ENCODE data around the gene C17orf58. TPM values are rescaled to one million over a fixed set of nuclear protein-coding genes. Genes with fewer than 3 reads are reported as not detected.
"Not testable (repeated sequence)": the region's sequence is repeated elsewhere in the genome, so short reads cannot be mapped to it uniquely, and the experiment has no call there.

The C17orf58 gene
- total RNA-seq (ENCODE audit: unreplicated experiment) = 6.7 TPM
- long read RNA-seq, partial matches to known transcripts = 3 of 7 reads
- long read RNA-seq, other reads (novel, unspliced or antisense) = 2 of 7 reads

DNA sequence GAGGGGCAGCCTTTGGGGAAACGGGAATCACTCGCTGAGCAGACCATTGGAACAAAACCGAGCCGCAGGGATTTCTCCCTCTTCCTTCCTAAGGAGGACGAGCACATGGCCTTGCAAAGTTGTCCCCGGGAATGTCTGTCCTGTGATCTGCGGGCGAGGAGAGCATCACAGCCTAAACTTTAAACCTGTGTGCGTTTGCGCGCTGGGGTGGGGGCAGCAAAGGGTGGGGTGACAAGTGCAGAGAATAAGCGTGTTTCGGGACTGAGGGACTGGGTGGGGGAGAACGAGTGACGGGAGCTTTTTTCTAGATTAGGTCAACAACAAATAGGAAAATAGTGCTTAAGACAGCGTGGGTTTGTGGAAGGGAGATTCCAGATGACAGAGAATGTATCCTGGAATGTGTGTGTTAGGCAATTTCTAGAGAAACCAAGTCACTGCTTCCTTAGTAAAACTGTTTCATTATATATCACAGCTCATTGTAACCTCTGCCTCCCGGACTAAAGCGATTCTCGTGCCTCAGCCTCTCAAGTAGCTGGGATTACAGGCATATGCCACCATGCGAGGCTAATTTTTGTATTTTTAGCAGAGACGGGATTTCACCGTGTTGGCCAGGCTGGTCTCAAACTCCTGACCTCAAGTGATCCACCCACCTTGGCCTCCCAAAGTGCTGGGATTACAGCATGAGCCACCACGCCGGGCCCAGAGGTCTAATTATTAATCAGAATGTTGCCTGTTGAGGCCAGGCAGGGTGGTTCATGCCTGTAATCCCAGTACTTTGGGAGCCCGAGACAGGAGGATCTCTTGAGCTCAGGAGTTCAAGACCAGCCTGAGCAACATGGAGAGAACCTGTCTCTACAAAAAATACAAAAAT lies at the start of gene C17orf58:
Gene C17orf58, minus strand, starts transcription at position 169 of the 871 bp plus-strand sequence. CDS start 271 bp downstream, outside the sequence.
- DNase-seq (ENCODE audit: low spot score); H3K9me3 Mint-ChIP-seq (ENCODE audit: unreplicated experiment); H3K36me3 Mint-ChIP-seq (ENCODE audit: low read depth, unreplicated experiment); H3K27ac Mint-ChIP-seq (ENCODE audit: unreplicated experiment): not testable (repeated sequence)
- H3K27me3 Mint-ChIP-seq (ENCODE audit: unreplicated experiment) = peaks cover 10% of the 10 kb centered on the region
- H3K4me3 Mint-ChIP-seq (ENCODE audit: unreplicated experiment) = peak within 1 kb of the TSS; percentile 88
- H3K4me1 Mint-ChIP-seq (ENCODE audit: unreplicated experiment) = peaks cover 14% of the 10 kb centered on the region

DNA sequence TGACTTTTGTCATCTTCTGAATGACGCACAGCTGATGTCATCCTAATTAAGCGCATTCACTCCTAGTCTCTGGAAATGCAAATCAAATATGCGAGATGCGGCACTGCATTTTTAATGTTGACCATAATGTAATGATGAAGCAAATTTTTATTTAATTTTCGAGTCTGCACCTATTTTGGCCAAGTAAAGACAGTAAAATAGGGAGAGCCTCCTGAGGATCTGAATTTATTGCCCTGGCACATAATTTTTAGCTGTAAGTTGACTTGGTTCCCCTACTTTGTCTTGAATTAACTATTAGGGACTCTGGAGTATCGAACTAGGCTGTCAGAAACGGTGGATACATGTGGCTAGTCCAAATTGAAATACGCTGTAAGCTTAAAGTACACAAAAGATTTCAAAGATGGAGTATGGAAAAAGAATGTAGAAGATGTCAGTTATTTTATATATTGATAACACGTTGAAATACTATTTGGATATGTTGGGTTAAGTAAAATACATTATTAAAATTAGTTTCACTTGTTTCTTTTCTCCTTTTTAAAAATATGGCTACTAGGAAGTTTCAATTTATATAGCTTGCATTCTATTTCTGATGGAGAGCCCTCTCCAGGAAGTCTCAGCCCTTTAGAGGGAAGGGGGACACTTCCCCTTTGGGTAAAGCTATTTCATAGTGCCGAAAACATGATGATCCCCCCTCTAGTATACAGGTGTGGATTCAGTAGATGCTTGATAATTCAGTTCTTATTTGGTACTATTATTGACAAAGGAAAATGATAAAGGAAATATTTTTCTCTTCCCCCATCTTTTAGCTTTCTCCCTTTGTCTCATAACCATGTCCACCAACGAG lies 40.3 kb upstream of the C17orf58 start:
- Mint-ChIP-seq H3K27ac (ENCODE audit: unreplicated experiment) (peak overlapping the region; percentile 89), H3K4me1 (ENCODE audit: unreplicated experiment) (peaks cover 9% of the 10 kb centered on the region), H3K36me3 (ENCODE audit: low read depth, unreplicated experiment) (peaks cover 9% of the 10 kb centered on the region), H3K9me3 (ENCODE audit: unreplicated experiment) (no peaks in the 10 kb centered on the region), H3K27me3 (ENCODE audit: unreplicated experiment) (peaks cover 3% of the 10 kb centered on the region), H3K4me3 (ENCODE audit: unreplicated experiment) (peak overlapping the region; percentile 99)
- no peak for DNase-seq (ENCODE audit: low spot score)
- TF ChIP-seq, protein P1, sequence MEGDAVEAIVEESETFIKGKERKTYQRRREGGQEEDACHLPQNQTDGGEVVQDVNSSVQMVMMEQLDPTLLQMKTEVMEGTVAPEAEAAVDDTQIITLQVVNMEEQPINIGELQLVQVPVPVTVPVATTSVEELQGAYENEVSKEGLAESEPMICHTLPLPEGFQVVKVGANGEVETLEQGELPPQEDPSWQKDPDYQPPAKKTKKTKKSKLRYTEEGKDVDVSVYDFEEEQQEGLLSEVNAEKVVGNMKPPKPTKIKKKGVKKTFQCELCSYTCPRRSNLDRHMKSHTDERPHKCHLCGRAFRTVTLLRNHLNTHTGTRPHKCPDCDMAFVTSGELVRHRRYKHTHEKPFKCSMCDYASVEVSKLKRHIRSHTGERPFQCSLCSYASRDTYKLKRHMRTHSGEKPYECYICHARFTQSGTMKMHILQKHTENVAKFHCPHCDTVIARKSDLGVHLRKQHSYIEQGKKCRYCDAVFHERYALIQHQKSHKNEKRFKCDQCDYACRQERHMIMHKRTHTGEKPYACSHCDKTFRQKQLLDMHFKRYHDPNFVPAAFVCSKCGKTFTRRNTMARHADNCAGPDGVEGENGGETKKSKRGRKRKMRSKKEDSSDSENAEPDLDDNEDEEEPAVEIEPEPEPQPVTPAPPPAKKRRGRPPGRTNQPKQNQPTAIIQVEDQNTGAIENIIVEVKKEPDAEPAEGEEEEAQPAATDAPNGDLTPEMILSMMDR (IDR thresholded peaks at IDR 0.05; ENCODE audit: unreplicated experiment) = no peak

DNA sequence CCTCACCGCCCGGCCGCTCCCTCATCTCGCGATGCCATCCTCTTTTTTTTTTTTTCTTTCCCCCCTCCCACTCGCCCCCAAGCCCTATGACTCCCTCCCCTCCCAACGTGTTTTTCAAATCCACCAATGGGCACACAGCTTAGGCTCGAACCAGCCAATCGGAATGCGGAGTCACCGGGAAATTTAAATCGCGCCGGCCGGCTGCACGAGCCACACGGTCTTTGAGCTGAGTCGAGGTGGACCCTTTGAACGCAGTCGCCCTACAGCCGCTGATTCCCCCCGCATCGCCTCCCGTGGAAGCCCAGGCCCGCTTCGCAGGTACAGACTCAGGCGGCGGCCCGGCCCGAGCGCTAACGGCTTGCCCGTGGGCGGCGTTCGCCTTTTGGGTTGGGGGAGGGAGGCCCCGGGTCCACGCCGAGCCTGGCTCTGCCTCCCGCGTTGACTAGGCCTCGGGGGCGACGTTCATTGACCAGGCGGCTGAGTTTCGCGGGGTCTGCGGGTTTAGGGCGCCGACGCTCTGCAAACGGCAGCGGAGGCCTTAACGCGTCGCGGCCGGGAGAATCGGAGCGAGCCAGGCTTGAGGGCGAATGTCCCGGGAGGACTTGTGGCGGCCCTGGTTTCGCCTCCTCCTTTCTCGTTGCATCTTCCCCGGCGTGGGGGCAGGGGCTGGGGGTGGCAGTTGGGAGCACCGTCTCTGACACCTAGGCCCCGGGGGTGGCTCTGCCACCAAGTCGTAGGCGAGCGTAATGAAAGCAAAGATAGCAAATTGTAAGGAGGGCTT lies 39.4 kb upstream of the C17orf58 start, which contains the start of gene KPNA2:
Gene KPNA2, plus strand, starts transcription at position 213 of the 781 bp plus-strand sequence. CDS start 1,398 bp downstream, outside the sequence.
- DNase-seq (ENCODE audit: low spot score) = peak; percentile 90
- Mint-ChIP-seq H3K4me3 (ENCODE audit: unreplicated experiment) (peak within 1 kb of the TSS; percentile 99), H3K9me3 (ENCODE audit: unreplicated experiment) (no peaks in the 10 kb centered on the region), H3K36me3 (ENCODE audit: low read depth, unreplicated experiment) (peaks cover 9% of the 10 kb centered on the region), H3K4me1 (ENCODE audit: unreplicated experiment) (peaks cover 9% of the 10 kb centered on the region), H3K27me3 (ENCODE audit: unreplicated experiment) (peaks cover 3% of the 10 kb centered on the region), H3K27ac (ENCODE audit: unreplicated experiment) (peak within 1 kb of the TSS; percentile 89)
- TF ChIP-seq, protein P1 (IDR thresholded peaks at IDR 0.05; ENCODE audit: unreplicated experiment) = no peak

DNA sequence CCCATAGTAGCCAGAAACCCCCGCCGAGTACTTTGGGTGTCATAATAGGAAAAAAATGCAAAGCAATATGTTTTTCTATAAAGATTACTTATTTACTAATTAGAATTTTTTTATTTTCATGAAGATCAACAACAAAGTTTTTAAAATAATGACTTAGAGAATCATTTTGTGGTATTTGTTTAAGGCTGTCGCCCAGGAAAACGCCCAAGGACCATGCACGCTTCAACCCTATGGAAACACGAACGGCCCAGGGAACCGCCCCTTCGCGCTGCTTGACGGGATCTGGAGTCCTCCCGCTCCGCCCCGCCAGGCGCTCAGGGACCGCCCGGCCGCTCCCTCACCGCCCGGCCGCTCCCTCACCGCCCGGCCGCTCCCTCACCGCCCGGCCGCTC lies 38.9 kb upstream of the C17orf58 start:
- H3K9me3 Mint-ChIP-seq (ENCODE audit: unreplicated experiment) = no peaks in the 10 kb centered on the region
- peak; percentile 88 for DNase-seq (ENCODE audit: low spot score)
- peaks cover 9% of the 10 kb centered on the region for H3K36me3 Mint-ChIP-seq (ENCODE audit: low read depth, unreplicated experiment)
- peak overlapping the region; percentile 83 for H3K27ac Mint-ChIP-seq (ENCODE audit: unreplicated experiment)
- peak overlapping the region; percentile 99 for H3K4me3 Mint-ChIP-seq (ENCODE audit: unreplicated experiment)
- H3K27me3 Mint-ChIP-seq (ENCODE audit: unreplicated experiment) = peaks cover 3% of the 10 kb centered on the region
- peaks cover 9% of the 10 kb centered on the region for H3K4me1 Mint-ChIP-seq (ENCODE audit: unreplicated experiment)
- TF ChIP-seq, protein P1 (IDR thresholded peaks at IDR 0.05; ENCODE audit: unreplicated experiment) = no peak

DNA sequence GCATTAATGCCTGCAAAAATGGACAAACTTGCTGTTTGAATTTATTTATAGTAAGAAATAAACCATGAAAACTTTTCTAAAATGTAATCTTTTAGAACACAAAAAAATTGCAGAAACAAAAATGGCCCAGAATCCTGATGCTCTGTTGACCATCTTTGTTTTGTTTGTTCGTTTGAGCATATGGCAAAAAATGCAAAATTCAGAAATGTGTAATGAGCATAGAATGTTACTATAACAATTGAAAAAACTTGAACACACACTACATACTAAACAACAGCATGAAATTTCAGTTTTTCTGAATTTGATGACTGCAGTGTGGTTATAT lies 38.1 kb upstream of the C17orf58 start:
- peaks cover 9% of the 10 kb centered on the region for H3K4me1 Mint-ChIP-seq (ENCODE audit: unreplicated experiment)
- no peaks in the 10 kb centered on the region for H3K9me3 Mint-ChIP-seq (ENCODE audit: unreplicated experiment)
- DNase-seq (ENCODE audit: low spot score) = no peak
- H3K27me3 Mint-ChIP-seq (ENCODE audit: unreplicated experiment) = peaks cover 3% of the 10 kb centered on the region
- H3K27ac Mint-ChIP-seq (ENCODE audit: unreplicated experiment) = no peak overlapping the region
- peaks cover 9% of the 10 kb centered on the region for H3K36me3 Mint-ChIP-seq (ENCODE audit: low read depth, unreplicated experiment)
- no peak overlapping the region for H3K4me3 Mint-ChIP-seq (ENCODE audit: unreplicated experiment)
- TF ChIP-seq, protein P1 (IDR thresholded peaks at IDR 0.05; ENCODE audit: unreplicated experiment) = no peak
